Left ventricle myocardium superior (tissue), 1 donor: ENCODE data around the gene IFI27. TPM values are rescaled to one million over a fixed set of nuclear protein-coding genes. Genes with fewer than 3 reads are reported as not detected.

Source experiments
- total RNA-seq: library from RNA; stranded (reverse); fragmentation: NEBNext Ultra II Directional; extraction: Animal tissue kit (Norgen Biotek cat#: 25700); gene quantifications from one replicate; pipeline ENCODE4 v1.2.1, GENCODE V29; 2021
- donor health status: DM: no; HTN: yes; CAD: no; lungs with severe emphysema.

Gene IFI27
- total RNA-seq, 1 donor from 2014 or later: 151 TPM

Other genes starting within 250 kb of the IFI27 start
- gene FAM181A, start 183.4 kb upstream of the IFI27 start, total RNA-seq: not detected
- gene ASB2, start 134.2 kb upstream of the IFI27 start, total RNA-seq: 268 TPM
- gene CCDC197, start 113.4 kb upstream of the IFI27 start, total RNA-seq: 0.74 TPM
- gene OTUB2, start 84.4 kb upstream of the IFI27 start, total RNA-seq: 0.52 TPM
- 198 TPM for gene DDX24, start 29.5 kb upstream of the IFI27 start, total RNA-seq
- gene IFI27L1, start 29.4 kb upstream of the IFI27 start, total RNA-seq: 9.7 TPM
- 41.1 TPM for gene IFI27L2, start 18.9 kb downstream of the IFI27 start, total RNA-seq
- gene PPP4R4, start 63.6 kb downstream of the IFI27 start, total RNA-seq: 0.30 TPM
- gene SERPINA10, start 182.5 kb downstream of the IFI27 start, total RNA-seq: not detected
- not detected for gene SERPINA6, start 212.6 kb downstream of the IFI27 start, total RNA-seq